Lower lobe of right lung (tissue), 2 donors: ENCODE measurements around the gene PHACTR1. TPM values are rescaled to one million over a fixed set of nuclear protein-coding genes. Genes with fewer than 3 reads are reported as not detected.

Experiments
- ATAC-seq, 2 donors: fragments of 200-7000 bp; cut with Tn5 transposase; one replicate each; pipeline ENCODE4 v1.9.1; 2020 to 2022; ENCODE audit warnings: mild to moderate bottlenecking in 2 of 2, moderate library complexity in 2 of 2
- DNase-seq: peaks from one replicate; pipeline ENCODE4 v3.0.0-alpha.2; 2020
- H3K27ac ChIP-seq: fragments of 200-600 bp; one replicate; pipeline ENCODE4 v1.8.0; 2022
- H3K27me3 ChIP-seq: fragments of 200-600 bp; one replicate; pipeline ENCODE4 v1.8.0; 2022; ENCODE audit warnings: low read depth
- H3K36me3 ChIP-seq: fragments of 200-600 bp; one replicate; pipeline ENCODE4 v1.8.0; 2022; ENCODE audit warnings: mild to moderate bottlenecking
- H3K4me1 ChIP-seq: fragments of 200-600 bp; one replicate; pipeline ENCODE4 v1.8.0; 2022
- H3K4me3 ChIP-seq: fragments of 200-600 bp; one replicate; pipeline ENCODE4 v1.8.0; 2022; ENCODE audit warnings: mild to moderate bottlenecking
- H3K9me3 ChIP-seq: fragments of 200-600 bp; one replicate; pipeline ENCODE4 v1.8.0; 2022
- CTCF ChIP-seq: fragments of 200-600 bp; IDR thresholded peaks from one replicate; pipeline ENCODE4 v1.8.0; 2022; ENCODE audit warnings: antibody characterized with exemption, mild to moderate bottlenecking
- intact Hi-C: fragments of 100-400 bp; cut with DNase I; formaldehyde crosslinking; loops from one replicate; pipeline ENCODE4 v1.11.0; 2022
- total RNA-seq: library from RNA; stranded (reverse); fragmentation: NEBNext Ultra II Directional; extraction: Animal tissue kit (Norgen Biotek cat#: 25700); gene quantifications from one replicate; pipeline ENCODE4 v1.2.1, GENCODE V29; 2021
- donor health status: DM: no; HTN: yes; CAD: no; lungs with severe emphysema.

Gene PHACTR1
- total RNA-seq, 1 donor from 2014 or later, result 91.0 TPM

GRCh38 chr6:13220266-13220665 lies 503.7 kb downstream of the PHACTR1 start:
- intact Hi-C loops, result no loop called here
- Histone ChIP-seq H3K27ac (no peak overlapping the region), H3K27me3 (no peaks in the 10 kb centered on the region), H3K36me3 (peaks cover 18% of the 10 kb centered on the region), H3K4me3 (no peak overlapping the region), H3K9me3 (no peaks in the 10 kb centered on the region), H3K4me1 (peaks cover 13% of the 10 kb centered on the region)
- DNase-seq (no peak), ATAC-seq (no peak)
- TF ChIP-seq CTCF, result no peak

GRCh38 chr6:13222048-13222447 lies 505.5 kb downstream of the PHACTR1 start:
- H3K36me3 ChIP-seq, result peaks cover 18% of the 10 kb centered on the region
- H3K9me3 ChIP-seq, result no peaks in the 10 kb centered on the region
- intact Hi-C loops, result no loop called here
- TF ChIP-seq CTCF, result no peak
- no peak overlapping the region for H3K27ac ChIP-seq
- ATAC-seq (no peak), DNase-seq (no peak)
- H3K4me1 ChIP-seq, result peaks cover 8% of the 10 kb centered on the region
- no peak overlapping the region for H3K4me3 ChIP-seq
- H3K27me3 ChIP-seq, result no peaks in the 10 kb centered on the region

- intact Hi-C loops, result no loop called here
- no peak for TF ChIP-seq CTCF
- no peak for ATAC-seq
These were observed 509.5 kb downstream of the PHACTR1 start for GRCh38 chr6:13226071-13226470.

GRCh38 chr6:13228264-13229204 lies 512.0 kb downstream of the PHACTR1 start:
- H3K36me3 ChIP-seq, result peaks cover 37% of the 10 kb centered on the region
- ATAC-seq, result no peak

More at GRCh38 chr6:13226071-13226470, 509.5 kb downstream of the PHACTR1 start:
- Histone ChIP-seq H3K4me3 (no peak overlapping the region), H3K27ac (no peak overlapping the region), H3K9me3 (no peaks in the 10 kb centered on the region), H3K36me3 (peaks cover 21% of the 10 kb centered on the region), H3K27me3 (no peaks in the 10 kb centered on the region), H3K4me1 (no peaks in the 10 kb centered on the region)
- no peak for DNase-seq

More at GRCh38 chr6:13228264-13229204, 512.0 kb downstream of the PHACTR1 start:
- no peak for TF ChIP-seq CTCF
- H3K9me3 ChIP-seq, result no peaks in the 10 kb centered on the region
- no peaks in the 10 kb centered on the region for H3K4me1 ChIP-seq
- H3K4me3 ChIP-seq, result no peak overlapping the region
- DNase-seq, result no peak
- no peaks in the 10 kb centered on the region for H3K27me3 ChIP-seq
- no peak overlapping the region for H3K27ac ChIP-seq
- intact Hi-C loops, result no loop called here
